Cardiac fibroblast (primary cell): Measurements from ENCODE around the gene JDP2.

Source experiments
- DNase-seq, 2 donors: peaks; one replicate each; pipeline versions ENCODE4 v3.0.0 to v3.0.0-alpha.2; 2010; ENCODE audit warnings: low read depth in 2 of 2
- H3K4me3 ChIP-seq, 2 donors: replicated peaks in 1 of 2; 1 replicate in 1 of 2; 2 replicates in 1 of 2; pipeline ENCODE4 v1.5.1; 2011; ENCODE audit warnings: low read depth in 2 of 2, low read length in 2 of 2, mild to moderate bottlenecking in 2 of 2, moderate library complexity in 1 of 2
- TF ChIP-seq, protein P1 (sequence below): IDR thresholded peaks from one replicate; pipeline ENCODE4 v1.5.1; 2011; ENCODE audit warnings: low read depth, mild to moderate bottlenecking, low read length, inconsistent platforms

Gene JDP2

GRCh38 chr14:75494896-75495295 is 67.1 kb downstream of the JDP2 start:
- H3K4me3 ChIP-seq: no peak overlapping the region
- peak in 1 of 2 donors; percentile 39 for DNase-seq
- TF ChIP-seq, protein P1, sequence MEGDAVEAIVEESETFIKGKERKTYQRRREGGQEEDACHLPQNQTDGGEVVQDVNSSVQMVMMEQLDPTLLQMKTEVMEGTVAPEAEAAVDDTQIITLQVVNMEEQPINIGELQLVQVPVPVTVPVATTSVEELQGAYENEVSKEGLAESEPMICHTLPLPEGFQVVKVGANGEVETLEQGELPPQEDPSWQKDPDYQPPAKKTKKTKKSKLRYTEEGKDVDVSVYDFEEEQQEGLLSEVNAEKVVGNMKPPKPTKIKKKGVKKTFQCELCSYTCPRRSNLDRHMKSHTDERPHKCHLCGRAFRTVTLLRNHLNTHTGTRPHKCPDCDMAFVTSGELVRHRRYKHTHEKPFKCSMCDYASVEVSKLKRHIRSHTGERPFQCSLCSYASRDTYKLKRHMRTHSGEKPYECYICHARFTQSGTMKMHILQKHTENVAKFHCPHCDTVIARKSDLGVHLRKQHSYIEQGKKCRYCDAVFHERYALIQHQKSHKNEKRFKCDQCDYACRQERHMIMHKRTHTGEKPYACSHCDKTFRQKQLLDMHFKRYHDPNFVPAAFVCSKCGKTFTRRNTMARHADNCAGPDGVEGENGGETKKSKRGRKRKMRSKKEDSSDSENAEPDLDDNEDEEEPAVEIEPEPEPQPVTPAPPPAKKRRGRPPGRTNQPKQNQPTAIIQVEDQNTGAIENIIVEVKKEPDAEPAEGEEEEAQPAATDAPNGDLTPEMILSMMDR: no peak

DNA sequence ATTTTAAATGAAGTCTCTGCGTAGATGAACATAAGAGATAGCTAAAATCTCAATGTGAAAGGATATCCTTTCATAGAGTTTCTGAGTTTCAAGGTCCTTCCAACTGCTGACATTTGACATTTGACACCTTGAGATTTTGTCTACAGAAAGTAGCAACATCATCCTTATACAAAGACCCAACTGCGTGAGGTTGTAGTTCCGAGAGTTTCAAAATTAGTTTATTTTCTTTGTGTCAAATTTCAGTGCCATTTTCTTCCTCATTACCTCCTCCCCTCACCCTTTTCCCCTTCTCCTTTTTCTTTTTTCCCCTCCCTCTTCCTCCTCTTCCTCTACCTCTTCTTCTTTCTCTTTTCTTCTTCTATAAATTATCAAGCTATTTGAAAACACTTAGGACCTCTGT is 67.6 kb downstream of the JDP2 start:
- H3K4me3 ChIP-seq: no peak overlapping the region
- TF ChIP-seq, protein P1: no peak
- no peak for DNase-seq

DNA sequence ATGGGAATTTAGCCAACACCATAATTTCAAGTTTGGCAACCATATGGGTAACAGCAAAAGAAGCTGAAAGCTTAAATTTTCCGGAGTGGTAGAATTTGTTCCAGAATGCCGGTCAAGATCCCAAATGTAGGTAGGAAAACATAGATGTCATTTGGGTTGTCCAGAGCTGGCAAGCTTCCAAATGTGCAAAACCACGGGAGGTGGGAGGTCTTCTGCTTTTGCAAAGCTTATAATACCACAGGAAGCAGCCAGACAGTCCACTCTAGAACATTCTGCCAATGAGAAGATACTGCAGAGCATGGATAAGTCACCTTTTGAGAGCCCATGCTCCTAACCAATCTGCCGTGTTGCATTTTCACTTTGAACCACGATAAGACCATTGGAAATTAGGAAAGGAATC is 68.1 kb downstream of the JDP2 start:
- H3K4me3 ChIP-seq: no peak overlapping the region
- TF ChIP-seq, protein P1: no peak
- DNase-seq: peak in 1 of 2 donors; percentile 7

GRCh38 chr14:75496755-75497154 is 68.9 kb downstream of the JDP2 start:
- H3K4me3 ChIP-seq: no peak overlapping the region
- DNase-seq: no peak
- TF ChIP-seq, protein P1: no peak

DNA sequence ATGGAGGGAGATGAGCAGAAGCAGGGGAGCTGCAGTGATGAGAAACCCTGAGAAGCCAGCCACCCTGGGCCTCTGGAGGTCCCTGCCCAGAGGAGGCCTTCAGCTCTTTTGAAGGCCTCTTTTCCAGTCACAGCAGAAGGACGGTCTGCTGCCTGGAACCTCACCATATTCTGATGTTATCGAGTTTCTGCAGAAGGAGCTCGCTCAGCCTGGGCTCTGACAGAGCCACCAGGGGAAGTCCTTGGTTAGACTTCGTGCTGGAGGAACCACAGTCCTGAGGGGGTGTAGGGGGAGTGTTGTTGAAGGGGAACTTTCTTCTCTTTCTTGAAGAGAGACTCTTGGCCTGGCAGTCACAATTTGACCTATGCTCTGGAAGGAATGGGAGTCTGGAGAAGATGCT is 69.4 kb downstream of the JDP2 start:
- DNase-seq: no peak
- H3K4me3 ChIP-seq: no peak overlapping the region
- TF ChIP-seq, protein P1: no peak

GRCh38 chr14:75497701-75498100 is 69.9 kb downstream of the JDP2 start:
- no peak for DNase-seq
- H3K4me3 ChIP-seq: no peak overlapping the region
- TF ChIP-seq, protein P1: no peak
